BE2C (cell line): ENCODE data around the gene FCRL1.

Experiments
- DNase-seq: peaks from one replicate; pipeline ENCODE4 v3.0.0-alpha.2; 2020
- H3K27me3 ChIP-seq: fragments of 250-450 bp; sonication (Bioruptor Pico); 2 replicates; pipeline ENCODE4 v1.5.1; 2020; ENCODE audit warnings: mild to moderate bottlenecking
- H3K36me3 ChIP-seq: fragments of 250-450 bp; sonication (Bioruptor Pico); 2 replicates; pipeline ENCODE4 v1.5.1; 2020; ENCODE audit warnings: mild to moderate bottlenecking
- H3K4me1 ChIP-seq: fragments of 250-450 bp; sonication (Bioruptor Pico); 2 replicates; pipeline ENCODE4 v1.5.1; 2020
- H3K4me3 ChIP-seq: 2 replicates; pipeline ENCODE4 v1.5.1; 2011; ENCODE audit warnings: low read depth, low read length
- H3K9me3 ChIP-seq: fragments of 250-450 bp; sonication (Bioruptor Pico); 2 replicates; pipeline ENCODE4 v1.5.1; 2020
- CTCF ChIP-seq: IDR thresholded peaks from 2 replicates; pipeline ENCODE4 v1.5.1; 2012; ENCODE audit warnings: mild to moderate bottlenecking, low read depth, low read length

FCRL1 gene

GRCh38 chr1:157774412-157774811 lies 45.5 kb downstream of the FCRL1 start:
- Histone ChIP-seq H3K4me1 (no peaks in the 10 kb centered on the region), H3K36me3 (no peaks in the 10 kb centered on the region), H3K27me3 (no peaks in the 10 kb centered on the region), H3K4me3 (no peak overlapping the region), H3K9me3 (no peaks in the 10 kb centered on the region)
- no peak for TF ChIP-seq CTCF
- DNase-seq, result no peak

- no peaks in the 10 kb centered on the region for H3K36me3 ChIP-seq
- no peak for DNase-seq
- no peaks in the 10 kb centered on the region for H3K9me3 ChIP-seq
- H3K4me1 ChIP-seq, result no peaks in the 10 kb centered on the region
- 0 out of 2 replicates have a peak, but pooled peaks have one; percentile 9 for TF ChIP-seq CTCF
- no peak overlapping the region for H3K4me3 ChIP-seq
- no peaks in the 10 kb centered on the region for H3K27me3 ChIP-seq
Measured at GRCh38 chr1:157773493-157774350, 46.2 kb downstream of the FCRL1 start.

- DNase-seq, result no peak
- Histone ChIP-seq H3K4me1 (no peaks in the 10 kb centered on the region), H3K36me3 (no peaks in the 10 kb centered on the region), H3K9me3 (no peaks in the 10 kb centered on the region), H3K27me3 (no peaks in the 10 kb centered on the region), H3K4me3 (no peak overlapping the region)
- no peak for TF ChIP-seq CTCF
Measured at GRCh38 chr1:157771661-157772425, 48.1 kb downstream of the FCRL1 start.

DNA sequence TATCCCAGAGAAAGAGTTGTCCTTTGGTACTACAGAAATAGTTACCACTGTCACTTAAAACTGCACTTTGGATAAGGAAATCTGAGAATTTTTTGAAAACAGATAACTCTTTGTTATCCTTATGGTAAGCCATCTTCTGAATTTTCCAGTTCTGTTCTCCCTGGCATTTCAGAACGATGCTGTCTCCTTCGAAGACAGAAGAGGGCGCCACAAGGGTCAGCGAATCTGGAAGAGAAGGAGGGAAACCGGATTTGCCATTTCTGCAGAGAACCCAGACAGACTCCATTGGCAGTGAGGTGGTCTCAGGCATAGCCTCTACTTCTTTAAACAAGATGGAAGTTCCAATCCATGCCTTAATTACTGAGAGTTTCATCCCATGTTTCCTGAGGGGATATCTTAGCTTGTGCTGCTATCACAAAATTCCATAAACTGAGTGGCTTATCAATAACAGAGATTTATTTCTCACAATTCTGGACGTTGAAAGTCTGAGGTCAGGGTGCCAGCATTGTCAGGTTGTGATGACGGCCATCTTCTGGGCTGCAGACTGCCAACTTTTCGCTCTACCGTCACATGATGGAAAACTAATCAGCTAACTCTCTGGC lies 49.4 kb downstream of the FCRL1 start:
- no peaks in the 10 kb centered on the region for H3K27me3 ChIP-seq
- TF ChIP-seq CTCF, result peak; percentile 9; the same call in 1 of the 2 replicates

GRCh38 chr1:157766792-157767191 lies 53.1 kb downstream of the FCRL1 start:
- DNase-seq, result no peak
- no peak for TF ChIP-seq CTCF
- no peaks in the 10 kb centered on the region for H3K36me3 ChIP-seq
- H3K4me3 ChIP-seq, result no peak overlapping the region
- no peaks in the 10 kb centered on the region for H3K9me3 ChIP-seq
- no peaks in the 10 kb centered on the region for H3K4me1 ChIP-seq
- no peaks in the 10 kb centered on the region for H3K27me3 ChIP-seq

More for the DNA sequence above, 49.4 kb downstream of the FCRL1 start:
- no peaks in the 10 kb centered on the region for H3K36me3 ChIP-seq
- DNase-seq, result no peak
- no peak overlapping the region for H3K4me3 ChIP-seq
- no peaks in the 10 kb centered on the region for H3K4me1 ChIP-seq
- H3K9me3 ChIP-seq, result no peaks in the 10 kb centered on the region
